Kidney glomerular epithelial cell (primary cell): ENCODE data around the gene TMCC1.
A peak's percentile ranks its signal among the peaks of the same experiment; 100 is the strongest.
"Not testable (repeated sequence)": the region's sequence is repeated elsewhere in the genome, so short reads cannot be mapped to it uniquely, and the experiment has no call there.

ENCODE experiments used
- DNase-seq: peaks from one replicate; lab custom pipeline; 2025; lab: John Stamatoyannopoulos, UW

Gene TMCC1

GRCh38 chr3:129686941-129687340 lies 206.6 kb downstream of the TMCC1 start:
- DNase-seq, result no peak

GRCh38 chr3:129684270-129684669 lies 209.2 kb downstream of the TMCC1 start:
- DNase-seq, result no peak

DNA sequence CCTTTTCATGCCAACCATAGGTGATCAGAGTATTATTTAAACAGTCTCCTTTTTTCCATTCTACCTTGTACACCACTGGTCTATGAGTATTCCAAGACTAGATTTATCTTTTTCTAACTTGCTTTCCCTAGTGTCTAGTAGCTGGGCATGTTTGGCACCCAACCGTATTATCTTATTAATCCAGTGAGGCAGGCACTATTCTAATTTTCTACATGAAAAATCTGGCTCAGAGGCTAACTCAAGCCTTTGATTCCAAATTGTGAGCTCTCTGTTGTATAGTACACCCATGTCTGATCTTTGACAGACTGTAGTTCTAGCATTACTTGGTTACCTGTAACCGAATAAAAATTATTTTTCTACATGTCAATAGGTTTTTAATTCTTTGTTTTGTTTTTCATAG lies 210.3 kb downstream of the TMCC1 start:
- DNase-seq, result no peak

- no peak for DNase-seq
Observed at GRCh38 chr3:129676985-129677384, 216.5 kb downstream of the TMCC1 start.

DNA sequence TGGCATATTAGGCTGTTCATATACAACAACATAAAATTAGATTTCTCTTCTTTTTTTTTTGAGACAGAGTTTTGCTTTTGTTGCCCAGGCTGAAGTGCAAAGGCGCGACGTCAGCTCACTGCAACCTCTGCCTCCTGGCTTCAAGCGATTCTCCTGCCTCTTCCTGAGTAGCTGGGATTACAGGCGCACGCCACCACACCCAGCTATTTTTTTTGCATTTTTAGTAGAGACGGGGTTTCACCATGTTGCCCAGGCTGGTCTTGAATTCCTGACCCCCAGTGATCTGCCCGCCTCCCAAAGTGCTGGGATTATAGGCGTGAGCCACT lies 218.8 kb downstream of the TMCC1 start:
- DNase-seq, result not testable (repeated sequence)

DNA sequence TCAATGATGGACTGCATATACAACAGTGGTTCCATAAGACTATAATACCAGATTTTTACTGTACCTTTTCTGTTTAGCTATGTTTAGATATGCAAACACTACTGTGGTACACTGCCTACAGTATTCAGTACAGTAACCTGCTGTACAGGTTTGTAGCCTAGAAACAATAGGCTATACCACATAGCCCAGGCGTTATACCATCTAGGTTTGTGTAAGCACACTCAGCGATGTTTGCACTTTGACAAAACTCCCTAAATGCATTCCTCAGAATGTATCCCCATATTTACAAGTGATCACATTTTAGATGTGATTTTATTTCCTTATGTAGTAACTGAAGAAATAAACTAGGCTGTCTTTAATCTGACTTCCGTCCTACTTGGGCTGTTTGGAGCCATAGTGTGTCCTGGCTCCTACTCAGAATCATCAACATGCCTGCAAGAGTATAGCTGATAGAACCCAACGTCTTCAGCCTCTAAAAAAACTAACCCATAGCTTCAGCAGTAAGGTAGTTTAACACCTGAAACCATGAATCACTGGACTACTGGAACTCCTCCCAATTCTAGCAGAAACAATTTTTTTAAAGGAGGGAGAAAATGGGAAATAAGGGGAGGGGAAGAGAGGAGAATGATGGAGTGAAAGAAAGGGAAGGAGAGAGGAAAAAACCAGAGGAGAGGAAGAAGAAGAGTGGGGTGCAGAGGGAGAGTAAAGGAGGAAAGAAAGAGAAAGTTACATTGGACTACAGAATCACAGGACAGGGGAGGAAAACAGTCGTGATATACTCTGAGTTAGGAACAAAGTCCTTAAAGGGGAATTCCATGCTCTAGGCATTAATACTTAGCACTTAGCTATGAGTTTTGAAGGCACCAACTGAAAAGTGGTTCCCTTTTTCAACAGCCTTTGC lies 219.4 kb downstream of the TMCC1 start:
- no peak for DNase-seq

DNA sequence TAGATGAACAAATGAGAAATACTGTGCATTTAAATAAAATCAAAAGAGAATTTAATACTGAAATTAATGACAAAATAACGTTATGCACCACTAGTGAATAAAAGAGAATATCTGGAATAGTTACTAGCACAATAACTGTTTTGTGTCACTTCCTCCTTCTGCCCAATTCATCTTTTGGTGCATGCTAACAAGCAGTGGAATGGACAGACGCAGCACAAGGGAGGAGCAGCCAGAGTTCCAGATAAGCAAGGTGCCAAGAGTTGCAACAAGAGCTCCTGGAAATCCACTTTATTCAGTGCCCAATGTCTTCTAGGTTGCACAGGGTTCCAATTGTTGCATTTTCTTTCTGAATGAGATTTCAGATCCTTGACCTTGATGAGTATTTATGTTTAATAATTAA lies 220.5 kb downstream of the TMCC1 start:
- DNase-seq, result no peak

DNA sequence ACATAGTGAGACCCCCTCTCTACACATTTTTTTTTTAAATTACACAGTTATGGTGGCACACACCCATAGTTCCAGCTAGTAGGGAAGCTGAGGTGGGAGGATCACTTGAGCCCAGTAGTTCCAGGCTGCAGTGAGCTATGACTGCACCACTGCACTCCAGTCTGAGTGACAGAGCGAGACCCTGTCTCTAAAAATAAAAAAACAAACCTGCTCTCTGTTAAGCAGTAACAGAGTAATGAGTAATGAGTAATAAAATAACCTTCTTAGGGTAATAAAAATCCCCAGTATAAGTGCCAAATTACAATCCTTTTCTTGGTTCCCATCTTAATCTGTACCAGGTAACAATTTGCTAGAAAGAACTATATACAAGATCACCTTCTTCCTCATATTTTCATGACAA lies 221.1 kb downstream of the TMCC1 start:
- peak; percentile 78 for DNase-seq

DNA sequence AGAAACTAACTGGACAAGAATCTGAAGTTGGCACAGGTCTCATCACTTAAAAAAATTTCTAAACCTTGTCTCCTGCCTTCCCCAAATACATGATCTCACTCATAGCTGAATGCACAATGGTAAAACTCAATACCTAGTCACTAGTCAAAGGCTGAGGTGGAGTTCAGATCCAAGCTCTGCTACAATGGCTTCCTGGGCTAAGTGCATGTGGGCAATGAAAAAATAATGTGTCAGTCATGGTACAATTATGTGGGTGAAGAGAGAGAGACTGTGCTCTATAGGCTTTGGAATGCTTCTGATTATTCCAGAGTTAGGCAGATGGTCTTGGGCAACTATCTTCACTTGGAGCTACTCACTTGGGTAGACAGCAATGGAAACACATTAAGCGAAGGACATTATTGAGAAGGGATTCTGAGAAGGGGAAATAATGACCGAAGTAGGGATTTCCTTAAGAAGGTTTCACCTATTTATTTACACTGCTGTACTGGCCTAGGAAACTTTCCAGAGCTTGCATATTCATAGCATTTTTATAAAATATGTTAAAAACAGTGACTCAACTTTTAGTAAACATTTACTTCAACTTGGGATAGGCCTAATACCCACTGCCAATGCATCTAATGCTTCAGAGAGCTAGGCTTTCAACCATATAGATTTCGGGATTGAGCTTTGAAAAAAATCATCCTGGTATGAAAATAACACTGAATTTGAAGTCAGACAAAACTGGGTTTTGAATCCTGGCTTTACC lies 228.3 kb downstream of the TMCC1 start:
- peak; percentile 77 for DNase-seq

DNA sequence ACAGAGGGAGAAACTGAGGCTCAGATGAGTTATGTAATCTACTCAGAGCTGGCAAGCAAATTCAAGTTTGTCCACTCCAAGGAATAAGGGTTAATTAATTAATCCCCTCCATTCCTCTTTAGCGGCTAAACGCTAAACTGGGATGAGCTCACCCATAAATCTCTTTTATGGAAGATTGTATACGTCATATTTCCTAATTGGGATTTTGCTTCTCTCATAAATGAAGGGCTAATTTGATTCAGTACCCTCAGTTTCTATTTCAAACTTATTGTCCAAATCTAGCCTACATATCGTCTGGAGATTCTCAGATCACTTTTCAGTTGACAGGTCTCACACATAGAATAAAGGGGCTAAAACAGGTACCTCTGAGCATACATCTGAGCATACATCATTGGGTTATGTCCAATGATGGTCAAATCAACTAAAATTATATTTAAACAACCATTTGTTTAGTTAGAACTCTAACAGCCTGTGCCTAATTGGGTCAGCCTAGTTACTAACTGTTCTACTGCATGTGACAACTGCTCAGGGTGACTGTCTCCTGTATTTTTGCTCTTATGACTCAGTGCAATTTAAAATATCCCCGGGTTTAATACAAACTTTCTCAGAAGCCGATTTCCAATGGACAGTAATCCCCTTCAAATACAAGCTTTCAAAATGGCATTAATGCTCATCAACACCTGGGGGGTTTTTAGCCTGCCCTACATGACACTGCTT lies 229.4 kb downstream of the TMCC1 start:
- DNase-seq, result no peak

- peak; percentile 38 for DNase-seq
Observed at GRCh38 chr3:129663045-129663446, 230.5 kb downstream of the TMCC1 start.

DNA sequence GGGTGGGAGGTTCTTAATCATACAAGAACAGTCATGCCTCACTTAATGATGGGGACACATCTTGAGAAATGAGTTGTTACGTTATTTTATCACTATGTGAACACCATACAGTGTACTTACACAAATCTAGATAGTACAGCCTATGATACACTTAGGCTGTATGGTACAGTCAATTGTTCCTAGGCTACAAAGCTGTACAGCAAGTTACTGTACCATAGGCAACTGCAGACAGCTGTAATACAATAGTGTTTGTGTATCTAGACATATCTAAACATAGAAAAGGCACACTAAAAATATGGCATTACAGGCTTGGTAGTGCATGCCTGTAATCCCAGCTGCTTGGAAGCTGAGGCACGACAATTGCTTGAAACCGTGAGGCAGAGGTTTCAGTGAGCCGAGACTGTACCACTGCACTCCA lies 231.3 kb downstream of the TMCC1 start:
- DNase-seq, result no peak

DNA sequence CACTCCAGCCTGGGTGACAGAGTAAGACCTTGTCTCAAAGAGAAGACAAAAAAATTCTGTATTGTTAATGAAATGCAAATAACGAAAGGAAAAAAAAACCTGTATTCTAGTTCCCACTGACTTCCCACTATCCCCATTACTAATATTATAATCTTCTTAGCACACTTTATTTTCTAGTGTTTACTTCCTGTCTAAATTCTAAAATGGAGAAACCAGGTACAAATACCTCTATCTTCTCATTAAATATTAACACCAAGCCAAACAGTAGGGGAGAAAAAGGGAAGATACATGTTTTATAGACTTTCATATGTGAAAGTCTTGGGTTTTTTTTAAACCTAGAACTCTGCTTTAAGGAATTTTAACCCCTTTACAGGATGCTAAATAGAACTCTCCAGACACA lies 231.7 kb downstream of the TMCC1 start:
- DNase-seq, result no peak

DNA sequence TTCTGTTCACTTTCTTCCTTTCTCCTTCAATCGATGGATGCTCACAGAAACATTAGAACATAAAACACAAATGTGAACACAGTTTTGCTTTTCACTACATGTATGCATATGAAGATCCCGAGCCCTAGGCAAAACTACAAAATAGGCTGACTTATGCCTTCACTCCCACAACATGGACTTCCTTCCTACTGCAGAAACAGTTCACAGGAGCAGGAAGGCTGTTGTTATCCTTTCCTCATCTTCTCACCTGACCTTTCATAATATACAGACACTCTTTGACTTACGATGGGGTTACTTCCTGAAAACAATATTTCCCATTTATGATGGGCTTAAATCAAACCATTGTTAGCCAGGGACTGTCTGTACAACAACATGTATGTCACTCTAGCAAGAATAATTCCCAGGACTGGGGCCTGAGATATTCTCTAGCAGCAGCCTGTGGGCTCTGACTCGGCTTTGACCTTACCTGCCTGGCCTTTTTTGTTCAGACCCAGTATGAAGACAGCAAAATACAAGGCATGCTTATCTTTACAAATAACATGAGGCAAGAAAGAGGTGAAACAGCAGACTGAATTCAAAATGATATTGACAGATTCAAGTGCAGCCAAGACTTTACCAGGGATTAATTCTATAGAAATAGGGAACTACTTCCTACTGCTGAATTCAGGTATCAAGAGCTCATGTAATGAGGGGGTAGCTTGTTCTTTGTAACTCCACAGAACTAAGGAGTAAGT lies 235.2 kb downstream of the TMCC1 start:
- no peak for DNase-seq

DNA sequence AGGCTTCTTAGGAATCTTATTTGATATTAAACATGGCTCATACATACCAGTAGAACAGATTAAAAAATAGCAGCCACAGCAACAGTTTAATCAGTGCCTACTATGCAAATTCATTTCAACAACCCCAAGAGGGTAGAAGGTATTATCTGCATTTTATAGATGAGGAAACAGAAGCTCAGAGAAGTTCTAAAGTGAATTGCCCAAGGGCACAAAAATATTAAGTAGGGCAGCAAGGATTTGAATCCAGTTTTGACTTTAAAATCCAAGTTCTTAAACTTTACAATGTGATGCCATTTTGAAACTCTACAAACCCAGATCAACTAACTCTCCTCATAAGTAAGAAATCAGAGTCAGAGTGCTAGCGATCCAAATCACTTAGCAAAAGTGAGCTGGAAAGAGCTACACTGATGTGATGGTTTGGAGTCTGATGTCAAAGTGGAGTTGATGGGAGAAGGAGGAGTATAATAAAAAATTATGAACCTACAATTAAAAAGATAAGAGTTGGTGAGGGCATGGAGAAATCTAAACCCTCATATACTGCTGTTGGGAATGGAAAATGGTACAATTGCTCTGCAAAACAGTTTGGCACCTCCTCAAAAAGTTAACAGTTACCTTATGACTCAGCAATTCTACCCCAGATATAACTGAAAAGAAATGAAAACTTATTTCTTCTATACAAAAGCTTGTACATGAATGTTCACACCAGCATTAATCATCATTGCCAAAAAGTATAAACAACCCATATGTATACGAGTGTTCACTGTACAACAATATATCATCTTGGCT lies 236.1 kb downstream of the TMCC1 start:
- no peak for DNase-seq

GRCh38 chr3:129656659-129657247 lies 236.8 kb downstream of the TMCC1 start:
- DNase-seq, result no peak

- no peak for DNase-seq
Observed at GRCh38 chr3:129655291-129655700, 238.2 kb downstream of the TMCC1 start.

- no peak for DNase-seq
Observed at GRCh38 chr3:129654131-129654530, 239.4 kb downstream of the TMCC1 start.

DNA sequence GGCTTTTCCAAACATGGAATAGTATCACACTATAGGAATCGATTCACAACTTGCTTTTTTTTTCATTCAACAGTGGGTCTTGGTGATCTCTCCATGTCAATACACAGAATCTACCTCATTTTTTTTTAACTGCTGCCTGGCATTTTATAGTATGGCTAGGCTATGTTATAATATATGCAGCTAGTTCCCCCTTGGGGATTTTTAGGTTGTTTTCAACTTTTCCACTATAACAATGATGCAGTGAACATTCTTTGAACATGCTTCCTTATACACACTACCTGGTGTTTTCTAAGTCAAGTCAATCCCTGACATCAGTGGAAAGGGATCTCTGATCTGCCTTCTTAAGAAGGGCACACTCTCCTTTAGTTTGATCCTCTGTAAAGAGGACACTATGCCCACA lies 240.5 kb downstream of the TMCC1 start:
- no peak for DNase-seq

- no peak for DNase-seq
Observed at GRCh38 chr3:129651435-129652202, 241.9 kb downstream of the TMCC1 start.
